A673 (cell line): ENCODE results near the gene CXCR5.

ENCODE experiments used
- EZH2 ChIP-seq: fragments of 200-600 bp; sonication (generic); IDR thresholded peaks from 2 replicates; pipeline ENCODE4 v1.6.1; 2017; ENCODE audit warnings: borderline replicate concordance, low read depth, mild to moderate bottlenecking, mixed read lengths, antibody characterized with exemption, low read length; ENCODE audit not compliant: poor library complexity, severe bottlenecking
- TF ChIP-seq, protein P1 (sequence below): fragments of 300-800, 200-600 bp; sonication (generic); conservative IDR thresholded peaks from 2 replicates; pipeline ENCODE4 v1.5.1; 2017; ENCODE audit warnings: low read depth, mild to moderate bottlenecking, antibody characterized with exemption, low read length, moderate library complexity, mixed read lengths

DNA sequence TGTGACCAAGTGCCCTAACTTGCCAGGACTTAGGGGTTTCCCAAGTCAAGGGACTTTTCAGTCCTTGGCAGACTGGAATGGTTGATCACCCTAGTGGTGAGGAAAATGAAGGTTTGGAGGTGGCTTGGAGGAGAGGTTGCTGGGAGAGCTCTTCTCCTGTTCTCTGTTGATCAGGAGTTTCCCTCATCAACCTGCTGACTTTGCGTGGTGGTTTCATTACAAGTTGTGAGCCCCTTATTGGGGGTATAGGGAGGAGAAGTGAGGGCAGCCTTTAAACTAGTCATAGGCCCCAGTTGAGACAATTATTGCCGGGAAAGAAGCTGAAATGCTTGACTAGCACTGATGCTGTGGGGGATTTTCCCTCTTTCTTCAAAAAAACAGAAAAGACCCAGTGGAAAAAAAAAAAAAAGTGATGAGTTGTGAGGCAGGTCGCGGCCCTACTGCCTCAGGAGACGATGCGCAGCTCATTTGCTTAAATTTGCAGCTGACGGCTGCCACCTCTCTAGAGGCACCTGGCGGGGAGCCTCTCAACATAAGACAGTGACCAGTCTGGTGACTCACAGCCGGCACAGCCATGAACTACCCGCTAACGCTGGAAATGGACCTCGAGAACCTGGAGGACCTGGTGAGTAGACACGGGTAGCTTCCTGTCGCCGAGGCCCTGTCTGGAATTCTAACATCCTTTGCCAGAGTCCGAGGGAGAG lies at the start of gene CXCR5:
- TF ChIP-seq, protein P1, sequence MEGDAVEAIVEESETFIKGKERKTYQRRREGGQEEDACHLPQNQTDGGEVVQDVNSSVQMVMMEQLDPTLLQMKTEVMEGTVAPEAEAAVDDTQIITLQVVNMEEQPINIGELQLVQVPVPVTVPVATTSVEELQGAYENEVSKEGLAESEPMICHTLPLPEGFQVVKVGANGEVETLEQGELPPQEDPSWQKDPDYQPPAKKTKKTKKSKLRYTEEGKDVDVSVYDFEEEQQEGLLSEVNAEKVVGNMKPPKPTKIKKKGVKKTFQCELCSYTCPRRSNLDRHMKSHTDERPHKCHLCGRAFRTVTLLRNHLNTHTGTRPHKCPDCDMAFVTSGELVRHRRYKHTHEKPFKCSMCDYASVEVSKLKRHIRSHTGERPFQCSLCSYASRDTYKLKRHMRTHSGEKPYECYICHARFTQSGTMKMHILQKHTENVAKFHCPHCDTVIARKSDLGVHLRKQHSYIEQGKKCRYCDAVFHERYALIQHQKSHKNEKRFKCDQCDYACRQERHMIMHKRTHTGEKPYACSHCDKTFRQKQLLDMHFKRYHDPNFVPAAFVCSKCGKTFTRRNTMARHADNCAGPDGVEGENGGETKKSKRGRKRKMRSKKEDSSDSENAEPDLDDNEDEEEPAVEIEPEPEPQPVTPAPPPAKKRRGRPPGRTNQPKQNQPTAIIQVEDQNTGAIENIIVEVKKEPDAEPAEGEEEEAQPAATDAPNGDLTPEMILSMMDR: no peak
- TF ChIP-seq EZH2: no peak
